HG03469 (cell line): ENCODE measurements around the gene CCDC167.

Source experiments
- ATAC-seq: cut with Tn5 transposase; IDR thresholded peaks from one replicate; pipeline ENCODE4 v1.9.1; 2021; ENCODE audit warnings: mild to moderate bottlenecking, moderate library complexity, moderate number of reproducible peaks; ENCODE audit not compliant: unreplicated experiment

The CCDC167 gene

DNA sequence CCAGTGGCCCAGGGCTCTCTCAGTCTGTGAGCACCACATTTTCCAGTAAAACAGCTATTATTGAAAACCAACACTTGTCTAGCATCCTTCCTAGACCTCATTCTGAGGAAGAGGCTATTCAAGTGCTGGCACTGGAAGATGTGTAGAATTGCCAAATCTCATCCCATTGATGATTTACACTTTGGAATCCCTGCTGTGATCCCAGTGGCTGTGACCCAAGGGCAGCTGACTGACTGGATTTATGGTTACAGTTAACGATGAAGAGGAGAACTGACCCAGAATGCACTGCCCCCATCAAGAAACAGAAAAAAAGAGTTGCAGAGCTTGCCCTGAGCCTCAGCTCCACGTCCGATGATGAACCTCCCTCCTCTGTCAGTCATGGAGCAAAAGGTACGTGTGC, 64.3 kb downstream of the CCDC167 start:
- no peak for ATAC-seq

DNA sequence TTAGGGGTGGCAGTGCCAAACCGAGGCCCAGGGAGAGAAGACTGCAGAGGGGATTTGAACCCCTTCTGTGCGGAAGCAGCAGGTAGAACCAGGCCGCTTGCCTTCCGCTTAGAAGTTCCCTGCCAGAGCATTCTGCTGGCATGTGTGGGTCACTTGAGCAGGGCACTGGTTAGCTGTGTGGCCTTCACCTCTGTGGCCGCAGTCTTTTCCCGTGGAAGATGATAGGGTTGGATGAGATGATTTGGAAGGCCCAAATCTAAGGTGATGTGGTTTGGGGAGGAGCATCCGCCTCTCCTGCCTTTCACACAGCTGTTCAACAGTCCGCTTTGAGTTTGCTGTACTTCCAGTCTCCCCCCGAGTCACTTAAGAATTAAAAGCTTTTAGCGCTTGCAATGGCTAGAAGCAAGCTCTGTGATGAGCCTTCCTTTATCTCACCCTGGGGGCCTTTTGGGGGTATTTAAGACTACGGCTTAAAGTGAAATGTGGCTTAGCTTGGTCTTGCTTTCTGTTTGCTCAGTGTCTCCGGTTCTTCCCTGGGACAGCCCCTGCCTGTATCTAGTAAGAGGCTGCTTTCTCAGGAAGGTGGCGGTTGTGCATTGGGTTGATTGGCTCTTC, 65.9 kb downstream of the CCDC167 start:
- ATAC-seq: peak; percentile 12
